Activated CD4-positive, alpha-beta T cell treated with anti-CD3 and anti-CD28 coated beads for 24 hours (primary cell): ENCODE data around the gene OTX1.
"Not testable (repeated sequence)": the region's sequence is repeated elsewhere in the genome, so short reads cannot be mapped to it uniquely, and the experiment has no call there.

Source experiments
- DNase-seq, 2 donors: peaks; one replicate each; pipeline ENCODE4 v3.0.0-alpha.2; 2020; ENCODE audit warnings: low read depth in 2 of 2

Gene OTX1

GRCh38 chr2:63058921-63059792, 8.5 kb downstream of the OTX1 start:
- DNase-seq, result no peak

GRCh38 chr2:63059793-63060471, 9.3 kb downstream of the OTX1 start:
- no peak for DNase-seq

- DNase-seq, result no peak
These were observed 9.9 kb downstream of the OTX1 start for GRCh38 chr2:63060472-63060991.

DNA sequence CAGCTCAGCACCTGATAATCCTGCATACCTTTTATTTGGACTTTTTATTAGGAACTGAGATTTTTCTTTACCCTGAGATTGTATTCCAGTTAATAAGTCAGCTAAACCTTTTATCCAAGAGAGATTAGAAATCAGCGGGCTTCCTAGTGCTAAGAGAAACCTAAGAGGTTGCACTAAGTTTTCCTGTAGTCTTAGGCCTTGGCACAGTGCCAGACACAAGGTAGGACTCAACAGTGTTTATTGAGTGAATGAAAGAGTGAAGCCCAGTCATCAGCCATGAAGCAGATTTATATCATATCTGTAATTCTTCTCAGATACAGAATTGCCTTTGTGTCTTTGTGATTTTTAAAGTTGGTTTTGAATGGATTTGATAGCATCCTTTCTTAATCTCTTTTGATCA, 13.6 kb downstream of the OTX1 start:
- DNase-seq, result no peak

DNA sequence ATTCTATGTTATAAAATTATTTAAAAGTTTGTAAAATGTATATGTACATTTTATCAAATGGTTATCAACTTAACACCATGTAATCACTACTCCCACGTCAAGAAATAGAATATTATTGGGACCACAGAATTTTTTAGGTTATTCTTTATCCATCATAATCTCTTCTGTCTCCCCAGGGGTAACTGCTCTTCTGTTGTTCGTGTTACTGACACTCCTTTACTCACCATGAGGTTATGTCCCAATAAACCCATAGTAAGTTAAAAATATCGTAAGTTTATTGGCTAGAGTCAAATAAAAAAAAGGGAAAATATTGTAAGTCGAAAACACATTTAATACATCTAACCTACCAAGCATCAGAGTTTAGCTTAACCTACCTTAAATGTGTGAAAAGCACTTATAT, 14.0 kb downstream of the OTX1 start:
- no peak for DNase-seq

- no peak for DNase-seq
These were observed 15.6 kb downstream of the OTX1 start for GRCh38 chr2:63066265-63066664.

DNA sequence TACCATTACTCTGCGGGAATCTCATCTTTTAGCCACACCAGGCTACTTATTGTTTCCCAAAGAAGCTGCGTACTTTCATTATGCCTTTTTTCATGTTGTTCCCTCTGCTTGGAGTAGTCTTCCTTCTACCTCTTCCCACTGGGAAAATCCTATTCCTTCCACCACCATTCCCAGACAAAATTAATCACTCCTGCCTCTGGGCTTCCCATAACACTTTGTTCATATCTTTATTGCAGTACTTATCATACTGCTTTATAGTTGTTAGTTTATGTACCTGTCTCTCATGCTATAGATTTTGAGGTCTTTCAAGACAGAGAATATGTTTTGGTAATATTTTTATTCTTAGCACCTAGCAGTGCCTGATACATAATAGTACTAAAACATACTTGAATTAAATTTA, 16.2 kb downstream of the OTX1 start:
- no peak for DNase-seq

GRCh38 chr2:63071664-63072063, 21.0 kb downstream of the OTX1 start:
- no peak for DNase-seq

DNA sequence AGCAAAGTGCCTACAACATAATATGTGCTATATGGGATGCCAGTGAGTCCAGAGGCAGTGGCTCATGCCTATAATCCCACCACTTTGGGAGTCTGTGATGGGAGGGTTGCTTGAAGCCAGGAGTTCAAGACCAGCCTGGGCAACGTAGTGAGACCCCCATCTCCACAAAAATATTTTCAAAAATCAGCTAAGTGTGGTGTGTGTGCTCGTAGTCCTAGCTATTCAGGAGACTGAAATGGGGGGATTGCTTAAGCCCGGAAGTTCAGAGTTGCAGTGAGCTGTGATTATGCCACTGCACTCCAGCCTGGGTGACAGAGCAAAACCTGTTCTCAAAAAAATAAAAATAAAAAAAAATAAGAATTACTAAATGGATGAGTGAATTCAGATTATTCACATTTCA, 23.4 kb downstream of the OTX1 start:
- DNase-seq, result no peak

DNA sequence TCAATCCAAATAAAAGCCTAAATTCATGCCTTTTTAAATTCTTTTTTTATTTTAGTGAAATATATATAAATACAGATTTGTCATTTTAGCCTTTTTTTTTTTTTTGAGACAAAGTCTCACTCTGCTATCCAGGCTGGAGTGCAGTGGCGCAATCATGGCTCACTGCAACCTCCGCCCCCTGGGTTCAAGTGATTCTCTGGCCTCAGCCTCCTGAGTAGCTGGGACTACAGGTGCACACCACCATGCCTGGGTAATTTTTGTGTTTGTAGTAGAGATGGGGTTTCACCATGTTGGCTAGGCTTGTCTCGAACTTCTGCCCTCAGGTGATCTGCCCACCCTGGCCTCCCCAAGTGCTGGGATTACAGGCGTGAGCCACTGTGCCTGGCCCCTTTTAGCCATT, 23.8 kb downstream of the OTX1 start:
- DNase-seq, result not testable (repeated sequence)

DNA sequence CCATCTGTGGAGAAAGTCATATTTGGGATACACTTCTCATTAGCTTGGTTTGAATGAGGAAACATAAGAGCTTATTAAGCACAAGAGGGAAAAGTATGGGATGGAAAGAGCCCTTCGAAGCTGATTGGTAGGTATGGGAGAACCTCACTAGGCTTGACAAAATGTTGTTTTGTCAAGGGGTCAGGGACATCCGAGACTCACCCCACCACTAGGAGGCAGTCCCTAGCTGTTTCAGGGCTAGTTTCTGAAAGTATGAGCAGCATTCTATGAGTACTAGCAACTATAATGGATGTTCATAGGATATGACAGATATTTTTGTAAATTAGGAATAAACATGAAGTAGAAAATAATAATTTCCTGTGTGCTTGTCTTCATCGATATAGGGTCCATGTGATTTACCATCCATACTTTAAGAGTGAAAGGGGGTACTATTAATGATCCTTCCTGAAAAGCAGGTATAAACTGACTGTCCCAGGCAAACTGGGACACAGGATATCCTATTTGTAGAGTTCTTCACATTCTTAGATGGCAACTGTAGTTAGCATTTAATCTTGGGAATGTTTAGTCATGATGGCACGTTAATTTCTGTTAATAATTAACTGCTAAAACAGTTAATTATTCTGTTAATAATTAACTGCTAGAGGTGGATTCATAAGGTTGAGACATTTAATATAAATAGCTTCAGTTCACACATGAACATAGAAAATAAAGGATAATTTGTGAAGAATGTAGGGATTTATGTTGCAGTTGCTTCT, 28.4 kb downstream of the OTX1 start:
- no peak for DNase-seq

DNA sequence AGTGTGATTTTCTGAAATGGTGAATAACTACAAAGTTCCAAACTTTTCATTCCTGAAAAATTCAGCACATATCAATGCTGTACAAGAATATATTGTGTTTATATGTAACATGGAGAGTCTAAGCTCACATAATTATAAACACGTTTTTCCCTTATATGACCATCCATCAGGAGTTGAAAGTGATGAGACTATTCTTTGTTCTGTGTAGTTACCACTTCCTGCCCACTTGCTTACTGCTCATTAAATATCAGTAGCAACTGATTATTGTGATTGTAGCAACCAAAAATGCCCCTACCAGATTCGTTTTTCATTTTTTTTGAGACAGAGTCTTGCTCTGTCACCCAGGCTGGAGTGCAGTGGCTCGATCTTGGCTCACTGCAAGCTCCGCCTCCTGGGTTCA, 30.8 kb downstream of the OTX1 start:
- no peak for DNase-seq

- no peak for DNase-seq
These were observed 36.1 kb downstream of the OTX1 start for GRCh38 chr2:63086687-63087086.

DNA sequence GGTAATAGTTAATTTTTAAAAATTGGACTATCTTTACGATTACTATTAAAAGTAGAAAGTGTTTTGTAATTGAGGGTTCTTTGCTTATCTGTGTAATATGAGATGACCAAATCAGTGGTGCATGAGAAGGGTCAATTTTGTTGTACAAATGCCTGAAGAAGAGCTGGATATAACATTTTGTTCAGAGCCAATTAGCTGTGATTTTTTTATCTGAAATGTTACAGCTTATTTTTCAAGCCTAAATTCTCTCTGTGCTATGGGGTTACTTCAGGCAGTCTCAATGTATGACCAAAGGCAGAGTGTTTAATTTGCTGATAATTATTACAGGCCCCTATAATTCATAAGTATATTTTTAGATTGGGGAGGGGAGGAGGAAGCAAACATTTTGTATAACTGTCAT, 41.8 kb downstream of the OTX1 start:
- DNase-seq, result no peak

GRCh38 chr2:63092857-63093256, 42.2 kb downstream of the OTX1 start:
- no peak for DNase-seq

GRCh38 chr2:63093502-63093901, 42.9 kb downstream of the OTX1 start:
- DNase-seq, result no peak

GRCh38 chr2:63096491-63096890, 45.9 kb downstream of the OTX1 start:
- DNase-seq, result no peak

DNA sequence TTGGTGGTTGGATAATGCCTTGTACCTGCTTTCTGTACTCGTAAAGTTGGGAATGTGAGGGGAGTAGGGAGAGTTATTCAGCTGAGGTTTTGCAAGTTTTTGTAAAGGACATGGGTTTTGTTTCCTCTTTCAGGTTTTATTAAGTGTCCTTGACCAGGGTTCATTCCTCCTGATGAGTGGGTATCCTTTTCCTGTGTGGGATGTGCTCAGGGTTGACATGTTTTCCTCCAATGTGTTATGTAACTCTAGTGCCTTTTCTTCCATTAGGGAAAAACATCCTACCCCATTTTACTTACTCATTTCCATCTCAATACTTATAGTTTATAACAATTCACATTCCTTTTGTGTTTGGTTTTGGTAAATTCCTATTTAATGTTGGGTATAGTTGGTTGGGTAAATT, 48.4 kb downstream of the OTX1 start:
- DNase-seq, result no peak

- no peak for DNase-seq
These were observed 51.3 kb downstream of the OTX1 start for GRCh38 chr2:63101954-63102353.

DNA sequence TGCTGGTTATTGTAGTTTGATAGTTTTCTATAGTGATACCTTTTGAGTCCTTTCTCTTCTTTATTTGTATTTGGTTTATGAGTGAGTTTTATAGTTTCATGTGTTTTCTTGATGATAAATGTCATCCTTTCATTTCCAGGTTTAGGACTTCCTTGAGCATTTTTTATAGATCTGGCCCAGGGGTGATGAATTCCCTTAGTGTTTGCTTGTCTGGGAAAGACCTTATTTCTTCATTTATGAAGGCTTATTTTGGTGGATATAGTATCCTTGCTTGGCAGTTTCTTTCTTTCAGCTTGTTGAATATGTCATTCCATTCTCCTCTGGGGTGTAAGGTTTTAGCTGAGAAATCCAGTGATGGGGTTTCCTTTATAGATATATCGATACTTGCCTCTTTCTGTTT, 53.9 kb downstream of the OTX1 start:
- DNase-seq, result no peak
